ENCODE results near the gene CRY2. TPM values are rescaled to one million over a fixed set of nuclear protein-coding genes. Genes with fewer than 3 reads are reported as not detected.
A peak's percentile ranks its signal among the peaks of the same experiment; 100 is the strongest.

CRY2 gene
- total RNA-seq, 1 donor from 2014 or later = 23.8 TPM

DNA sequence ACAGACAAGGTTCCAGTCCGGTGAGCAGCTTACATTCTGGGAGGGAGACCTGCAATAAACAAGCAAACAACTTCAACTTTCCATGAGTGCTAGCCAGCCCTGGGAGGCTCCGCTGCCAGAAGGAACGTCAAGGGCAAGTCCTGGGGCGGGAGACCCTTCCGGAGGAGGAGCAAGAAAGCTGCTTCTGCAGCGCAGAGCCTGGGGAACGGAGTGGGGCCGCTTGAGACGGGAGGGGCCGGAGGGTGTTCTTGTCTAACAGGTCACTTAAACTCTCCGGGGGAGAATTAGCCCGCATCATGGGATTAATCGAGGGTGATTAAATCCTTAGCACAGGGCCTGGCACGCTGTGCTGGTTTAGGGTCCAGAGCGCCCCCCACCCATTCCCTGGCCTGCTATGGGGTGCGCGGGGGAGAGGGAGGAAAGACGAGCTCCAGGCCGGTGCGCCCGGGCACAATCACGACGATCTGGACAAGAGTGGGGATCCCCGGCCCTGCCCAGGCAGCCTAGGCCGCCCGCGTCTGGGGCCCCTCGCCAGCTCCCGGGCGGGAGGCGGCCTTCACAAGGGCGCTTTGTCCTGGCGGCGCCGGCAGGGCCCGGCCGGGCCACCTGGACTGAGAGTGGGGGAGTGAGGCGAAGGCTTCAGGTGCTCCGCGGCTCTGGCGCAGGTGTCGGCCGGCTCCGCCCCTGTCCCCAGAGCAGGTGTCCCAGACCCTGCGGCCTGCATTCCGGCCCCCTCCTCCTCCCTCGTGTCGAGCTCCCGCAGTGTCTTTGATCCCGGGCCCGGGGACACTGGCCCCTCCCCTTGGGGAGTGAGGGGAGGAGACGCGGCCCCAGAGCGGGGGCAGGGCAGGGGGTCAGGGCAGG is 74.5 kb downstream of the CRY2 start:
- TF ChIP-seq, protein P1, sequence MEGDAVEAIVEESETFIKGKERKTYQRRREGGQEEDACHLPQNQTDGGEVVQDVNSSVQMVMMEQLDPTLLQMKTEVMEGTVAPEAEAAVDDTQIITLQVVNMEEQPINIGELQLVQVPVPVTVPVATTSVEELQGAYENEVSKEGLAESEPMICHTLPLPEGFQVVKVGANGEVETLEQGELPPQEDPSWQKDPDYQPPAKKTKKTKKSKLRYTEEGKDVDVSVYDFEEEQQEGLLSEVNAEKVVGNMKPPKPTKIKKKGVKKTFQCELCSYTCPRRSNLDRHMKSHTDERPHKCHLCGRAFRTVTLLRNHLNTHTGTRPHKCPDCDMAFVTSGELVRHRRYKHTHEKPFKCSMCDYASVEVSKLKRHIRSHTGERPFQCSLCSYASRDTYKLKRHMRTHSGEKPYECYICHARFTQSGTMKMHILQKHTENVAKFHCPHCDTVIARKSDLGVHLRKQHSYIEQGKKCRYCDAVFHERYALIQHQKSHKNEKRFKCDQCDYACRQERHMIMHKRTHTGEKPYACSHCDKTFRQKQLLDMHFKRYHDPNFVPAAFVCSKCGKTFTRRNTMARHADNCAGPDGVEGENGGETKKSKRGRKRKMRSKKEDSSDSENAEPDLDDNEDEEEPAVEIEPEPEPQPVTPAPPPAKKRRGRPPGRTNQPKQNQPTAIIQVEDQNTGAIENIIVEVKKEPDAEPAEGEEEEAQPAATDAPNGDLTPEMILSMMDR (IDR thresholded peaks at IDR 0.05; ENCODE audit: unreplicated experiment) = no peak
- peaks cover 25% of the 10 kb centered on the region for H3K4me1 Mint-ChIP-seq (ENCODE audit: unreplicated experiment)
- H3K27me3 Mint-ChIP-seq (ENCODE audit: unreplicated experiment) = peaks cover 33% of the 10 kb centered on the region
- no peaks in the 10 kb centered on the region for H3K9me3 Mint-ChIP-seq (ENCODE audit: unreplicated experiment)
- no peak for DNase-seq (ENCODE audit: low spot score)
- H3K4me3 Mint-ChIP-seq (ENCODE audit: unreplicated experiment) = peak overlapping the region; percentile 44
- no peaks in the 10 kb centered on the region for H3K36me3 Mint-ChIP-seq (ENCODE audit: low read depth, unreplicated experiment)
- H3K27ac Mint-ChIP-seq (ENCODE audit: unreplicated experiment) = no peak overlapping the region

DNA sequence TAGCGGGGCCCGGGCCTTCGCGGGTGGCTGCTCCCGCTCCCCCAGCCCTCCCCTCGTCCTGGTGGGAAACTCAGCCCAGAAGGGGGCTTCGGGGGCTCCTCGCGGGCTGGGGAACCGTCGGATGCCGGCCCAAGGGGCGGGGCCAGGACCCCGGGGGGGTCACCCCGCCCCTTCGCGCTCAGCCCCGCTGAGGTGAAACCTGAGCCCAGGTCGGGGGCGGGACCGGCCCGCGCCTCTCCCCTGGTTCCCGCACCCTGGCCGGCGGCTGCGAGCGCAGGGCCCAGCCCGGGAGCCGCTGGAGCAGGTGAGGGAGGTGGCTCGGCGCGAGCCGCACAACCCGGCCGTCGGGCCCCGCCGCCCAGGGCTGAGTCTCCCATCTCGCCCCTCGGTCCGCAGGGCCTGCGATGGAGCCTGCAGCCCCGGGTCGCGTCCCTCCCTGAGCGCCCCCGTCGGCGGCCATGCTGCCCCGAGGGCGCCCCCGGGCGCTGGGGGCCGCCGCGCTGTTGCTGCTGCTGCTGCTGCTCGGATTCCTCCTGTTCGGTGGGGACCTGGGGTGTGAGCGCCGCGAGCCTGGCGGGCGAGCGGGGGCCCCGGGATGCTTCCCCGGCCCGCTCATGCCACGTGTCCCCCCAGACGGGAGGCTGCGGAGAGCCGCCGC is 75.3 kb downstream of the CRY2 start, which contains the start of gene LARGE2:
Gene LARGE2, plus strand, starts transcription at position 232 of the 658 bp plus-strand sequence. Its CDS starts 227 bp downstream, at position 459.
- TF ChIP-seq, protein P1 (IDR thresholded peaks at IDR 0.05; ENCODE audit: unreplicated experiment) = no peak
- Mint-ChIP-seq H3K27me3 (ENCODE audit: unreplicated experiment) (peaks cover 32% of the 10 kb centered on the region), H3K4me1 (ENCODE audit: unreplicated experiment) (peaks cover 22% of the 10 kb centered on the region), H3K27ac (ENCODE audit: unreplicated experiment) (no peak within 1 kb of the TSS), H3K9me3 (ENCODE audit: unreplicated experiment) (no peaks in the 10 kb centered on the region), H3K4me3 (ENCODE audit: unreplicated experiment) (peak within 1 kb of the TSS; percentile 47), H3K36me3 (ENCODE audit: low read depth, unreplicated experiment) (no peaks in the 10 kb centered on the region)
- DNase-seq (ENCODE audit: low spot score) = no peak

DNA sequence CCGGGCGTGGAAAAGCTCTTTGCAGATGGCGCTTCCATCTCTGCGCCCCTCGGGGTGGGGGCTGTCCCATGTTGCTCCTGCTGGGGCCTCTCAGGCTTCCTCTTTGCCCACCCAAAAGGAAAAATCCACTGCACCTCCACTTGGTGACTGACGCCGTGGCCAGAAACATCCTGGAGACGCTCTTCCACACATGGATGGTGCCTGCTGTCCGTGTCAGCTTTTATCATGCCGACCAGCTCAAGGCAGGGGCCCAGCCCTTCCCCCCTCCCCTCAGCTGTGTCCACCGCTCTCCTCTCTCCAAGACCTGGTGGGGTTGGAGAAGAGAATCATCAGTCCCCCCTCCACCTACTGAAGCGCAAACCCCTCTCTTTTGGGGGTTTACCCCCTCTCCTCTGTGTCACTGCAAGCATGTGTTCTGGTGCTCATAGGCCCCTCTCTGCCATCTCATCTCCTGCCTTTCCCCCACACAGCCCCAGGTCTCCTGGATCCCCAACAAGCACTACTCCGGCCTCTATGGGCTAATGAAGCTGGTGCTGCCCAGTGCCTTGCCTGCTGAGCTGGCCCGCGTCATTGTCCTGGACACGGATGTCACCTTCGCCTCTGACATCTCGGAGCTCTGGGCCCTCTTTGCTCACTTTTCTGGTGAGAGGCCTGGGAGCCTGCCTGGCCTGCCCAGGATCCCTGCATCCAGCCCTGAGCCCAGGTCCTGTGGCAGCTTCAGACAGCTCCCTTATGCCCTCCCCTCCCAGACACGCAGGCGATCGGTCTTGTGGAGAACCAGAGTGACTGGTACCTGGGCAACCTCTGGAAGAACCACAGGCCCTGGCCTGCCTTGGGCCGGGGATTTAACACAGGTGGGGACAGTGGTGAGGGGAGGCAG is 77.0 kb downstream of the CRY2 start:
- Mint-ChIP-seq H3K4me3 (ENCODE audit: unreplicated experiment) (peak overlapping the region; percentile 59), H3K4me1 (ENCODE audit: unreplicated experiment) (peaks cover 16% of the 10 kb centered on the region), H3K27me3 (ENCODE audit: unreplicated experiment) (peaks cover 32% of the 10 kb centered on the region), H3K9me3 (ENCODE audit: unreplicated experiment) (no peaks in the 10 kb centered on the region), H3K36me3 (ENCODE audit: low read depth, unreplicated experiment) (no peaks in the 10 kb centered on the region), H3K27ac (ENCODE audit: unreplicated experiment) (no peak overlapping the region)
- TF ChIP-seq, protein P1 (IDR thresholded peaks at IDR 0.05; ENCODE audit: unreplicated experiment) = no peak
- no peak for DNase-seq (ENCODE audit: low spot score)

DNA sequence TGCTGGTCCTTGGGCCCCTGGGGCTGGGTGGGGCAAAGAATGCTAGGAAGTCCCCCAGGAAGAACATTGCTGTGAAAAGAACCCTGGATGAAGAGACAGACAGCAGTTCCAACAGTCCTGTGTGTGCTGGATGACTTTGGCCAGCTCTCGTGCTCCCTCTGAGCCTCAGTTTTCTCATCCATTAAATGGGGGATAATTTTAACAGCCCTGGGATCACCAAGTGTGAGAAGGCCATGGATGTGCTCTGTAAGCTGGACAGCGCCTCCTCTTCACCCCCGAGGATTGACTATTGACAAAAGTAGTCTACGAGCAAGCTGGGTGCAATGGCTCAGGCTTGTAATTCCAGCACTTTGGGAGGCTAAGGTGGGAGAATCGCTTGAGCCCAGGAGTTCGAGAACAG is 77.7 kb downstream of the CRY2 start:
- Mint-ChIP-seq H3K4me1 (ENCODE audit: unreplicated experiment) (peaks cover 16% of the 10 kb centered on the region), H3K36me3 (ENCODE audit: low read depth, unreplicated experiment) (peaks cover 2% of the 10 kb centered on the region), H3K27ac (ENCODE audit: unreplicated experiment) (no peak overlapping the region), H3K27me3 (ENCODE audit: unreplicated experiment) (peaks cover 35% of the 10 kb centered on the region), H3K4me3 (ENCODE audit: unreplicated experiment) (no peak overlapping the region), H3K9me3 (ENCODE audit: unreplicated experiment) (no peaks in the 10 kb centered on the region)
- DNase-seq (ENCODE audit: low spot score) = no peak
- TF ChIP-seq, protein P1 (IDR thresholded peaks at IDR 0.05; ENCODE audit: unreplicated experiment) = no peak
